NT2/D1 (cell line): ENCODE results near the gene SLCO4A1.

Experiments used
- YY1 ChIP-seq: IDR thresholded peaks from 2 replicates; pipeline ENCODE4 v1.6.1; 2011; ENCODE audit not compliant: insufficient read length, insufficient read depth
- ZNF274 ChIP-seq: IDR thresholded peaks from 2 replicates; pipeline ENCODE4 v1.6.1; 2011; ENCODE audit warnings: mild to moderate bottlenecking, low read depth, low read length

DNA sequence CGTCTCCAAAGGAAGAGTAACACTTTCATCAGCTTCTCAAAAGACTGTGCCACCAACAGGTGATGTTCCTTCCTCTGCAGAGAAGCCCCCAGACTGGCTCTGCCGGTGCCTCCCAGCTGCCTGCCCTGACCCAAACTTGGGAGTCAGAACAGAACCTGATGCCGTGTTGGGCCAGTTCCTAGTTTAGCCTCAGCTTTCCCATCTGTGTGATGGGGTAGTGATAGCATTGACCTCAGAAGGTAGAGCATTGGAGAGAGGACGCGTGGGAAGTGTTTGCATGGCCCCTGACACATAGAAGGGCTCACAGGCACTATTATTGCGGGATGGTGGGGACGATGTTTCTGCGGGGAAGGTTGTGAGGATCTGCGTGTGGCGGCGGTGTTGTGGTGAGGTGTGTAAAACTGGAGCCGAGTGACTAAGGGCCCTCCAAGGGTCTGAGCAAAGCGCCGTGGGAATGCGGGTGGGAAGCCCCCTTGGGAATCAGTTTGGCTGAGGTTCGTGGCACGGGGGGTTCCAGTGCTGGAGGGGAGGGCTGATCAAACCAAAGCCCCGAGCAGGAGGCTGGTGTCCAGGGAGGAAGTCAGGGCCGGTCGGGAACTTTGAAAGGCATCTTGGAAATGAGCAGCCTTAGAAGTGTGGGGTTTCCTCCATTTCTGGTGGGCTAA lies 68.0 kb downstream of the SLCO4A1 start:
- TF ChIP-seq YY1: no peak
- no peak for TF ChIP-seq ZNF274
